IMR-90 (cell line): Measurements from ENCODE around the gene LHX5. TPM values are rescaled to one million over a fixed set of nuclear protein-coding genes. Genes with fewer than 3 reads are reported as not detected.

Source experiments
- ATAC-seq: fragments of 200-7000 bp; cut with Tn5 transposase; 2 replicates; pipeline ENCODE4 v1.9.1; 2020; ENCODE audit warnings: low read depth, mild to moderate bottlenecking, moderate library complexity
- BruUV-seq: library from RNA; stranded (reverse); fragments of 400-500 nt; replicated peaks from 2 replicates; lab custom pipeline; 2021; lab: Mats Ljungman, UMichigan
- CTCF ChIA-PET: fragments of 300-600 bp; formaldehyde crosslinking; extraction: SDS; loops from one replicate; lab custom pipeline; 2021; ENCODE audit warnings: antibody characterized with exemption; lab: Yijun Ruan, JAX
- POLR2A ChIA-PET: fragments of 300-600 bp; sonication (Branson Sonifier 250); formaldehyde crosslinking; loops from one replicate; lab custom pipeline; 2022; ENCODE audit warnings: antibody characterized with exemption; ENCODE audit not compliant: unreplicated experiment; lab: Charles Lee
- DNase-seq: peaks from one replicate; pipeline ENCODE4 v3.0.0; 2013
- H2AFZ ChIP-seq: replicated peaks from 2 replicates; pipeline ENCODE3; 2013; ENCODE audit warnings: low read length, mild to moderate bottlenecking; ENCODE audit not compliant: poor library complexity
- H2AK5ac ChIP-seq: 2 replicates; pipeline ENCODE4 v1.6.1; 2013; ENCODE audit warnings: low read depth, low read length, inconsistent platforms
- H2AK9ac ChIP-seq: replicated peaks from 2 replicates; pipeline ENCODE3; 2013; ENCODE audit warnings: mild to moderate bottlenecking, low read depth, low read length, moderate library complexity; ENCODE audit not compliant: poor library complexity
- H2BK120ac ChIP-seq: 2 replicates; pipeline ENCODE4 v1.6.1; 2013; ENCODE audit warnings: low read depth, low read length, inconsistent platforms
- H2BK15ac ChIP-seq: 3 replicates; pipeline ENCODE4 v1.6.1; 2013; ENCODE audit warnings: low read depth, low read length, inconsistent platforms
- H2BK20ac ChIP-seq: 2 replicates; pipeline ENCODE4 v1.6.1; 2013; ENCODE audit warnings: low read depth, mild to moderate bottlenecking, inconsistent platforms, low read length, moderate library complexity
- H2BK5ac ChIP-seq: 2 replicates; pipeline ENCODE4 v1.6.1; 2013; ENCODE audit warnings: mild to moderate bottlenecking, low read depth, low read length, inconsistent platforms; ENCODE audit not compliant: poor library complexity, severe bottlenecking
- H3K14ac ChIP-seq: replicated peaks from 2 replicates; pipeline ENCODE4 v1.6.1; 2013; ENCODE audit warnings: low read depth, low read length, inconsistent platforms
- H3K18ac ChIP-seq: 2 replicates; pipeline ENCODE4 v1.6.1; 2013; ENCODE audit warnings: low read depth, low read length, control low read depth
- H3K23ac ChIP-seq: 2 replicates; pipeline ENCODE4 v1.6.1; 2013; ENCODE audit warnings: low read depth, low read length, inconsistent platforms
- H3K27ac ChIP-seq: 2 replicates; pipeline ENCODE4 v1.5.1; 2013; ENCODE audit warnings: mild to moderate bottlenecking, control low read depth, low read length; ENCODE audit not compliant: insufficient read depth
- H3K27me3 ChIP-seq: 2 replicates; pipeline ENCODE4 v1.6.1; 2013; ENCODE audit warnings: low read length; ENCODE audit not compliant: control insufficient read depth, insufficient read depth
- H3K36me3 ChIP-seq: 2 replicates; pipeline ENCODE4 v1.6.1; 2013; ENCODE audit warnings: low read length, mixed read lengths; ENCODE audit not compliant: control insufficient read depth, insufficient read depth
- H3K4ac ChIP-seq: 2 replicates; pipeline ENCODE4 v1.6.1; 2013; ENCODE audit warnings: low read depth, low read length, inconsistent platforms
- H3K4me1 ChIP-seq: 2 replicates; pipeline ENCODE4 v1.6.1; 2013; ENCODE audit warnings: low read length, mixed read lengths; ENCODE audit not compliant: control insufficient read depth, insufficient read depth
- H3K4me2 ChIP-seq: 2 replicates; pipeline ENCODE4 v1.6.1; 2013; ENCODE audit warnings: low read depth, mild to moderate bottlenecking, control low read depth, low read length, moderate library complexity
- H3K4me3 ChIP-seq: 2 replicates; pipeline ENCODE4 v1.5.1; 2013; ENCODE audit warnings: low read depth, mild to moderate bottlenecking, control low read depth, low read length, moderate library complexity; ENCODE audit not compliant: insufficient read depth
- H3K56ac ChIP-seq: 2 replicates; pipeline ENCODE4 v1.6.1; 2013; ENCODE audit warnings: low read length, inconsistent platforms; ENCODE audit not compliant: insufficient read depth; ENCODE audit errors: extremely low read depth
- H3K79me1 ChIP-seq, 2 experiments: 2 replicates each; pipeline ENCODE4 v1.6.1; 2013; ENCODE audit warnings: low read length in 2 of 2, inconsistent platforms in 1 of 2, low read depth in 1 of 2
- H3K9ac ChIP-seq: 2 replicates; pipeline ENCODE4 v1.6.1; 2013; ENCODE audit warnings: low read depth, low read length, control low read depth
- H3K9me1 ChIP-seq: 2 replicates; pipeline ENCODE4 v1.6.1; 2013; ENCODE audit warnings: low read length, inconsistent platforms; ENCODE audit not compliant: insufficient read depth
- H3K9me3 ChIP-seq: 2 replicates; pipeline ENCODE4 v1.6.1; 2013; ENCODE audit warnings: low read length; ENCODE audit not compliant: control insufficient read depth, insufficient read depth
- H4K20me1 ChIP-seq: 2 replicates; pipeline ENCODE4 v1.6.1; 2013; ENCODE audit warnings: low read length, inconsistent platforms; ENCODE audit not compliant: insufficient read depth
- H4K5ac ChIP-seq: 2 replicates; pipeline ENCODE4 v1.6.1; 2013; ENCODE audit warnings: mild to moderate bottlenecking, low read depth, low read length, control low read depth
- H4K8ac ChIP-seq, 2 experiments: 2 replicates each; pipeline ENCODE4 v1.6.1; 2013; ENCODE audit warnings: low read depth in 2 of 2, low read length in 2 of 2, control low read depth in 1 of 2, inconsistent platforms in 1 of 2
- H4K91ac ChIP-seq: 2 replicates; pipeline ENCODE4 v1.6.1; 2013; ENCODE audit warnings: low read depth, low read length, inconsistent platforms; ENCODE audit not compliant: insufficient read depth
- BHLHE40 ChIP-seq: fragments of 150-350 bp; IDR thresholded peaks from 2 replicates; pipeline ENCODE4 v1.6.1; 2016; ENCODE audit warnings: mild to moderate bottlenecking, low read depth, low read length
- CEBPB ChIP-seq: IDR thresholded peaks from 2 replicates; pipeline ENCODE4 v1.6.1; 2012; ENCODE audit warnings: low read depth, low read length, improper control_type of control experiment
- CHD1 ChIP-seq: IDR thresholded peaks from 2 replicates; pipeline ENCODE4 v1.6.1; 2012; ENCODE audit warnings: low read depth, low read length, improper control_type of control experiment
- CTCF ChIP-seq: conservative IDR thresholded peaks from 2 replicates; pipeline ENCODE4 v1.5.1; 2012; ENCODE audit warnings: mild to moderate bottlenecking, low read depth, low read length, improper control_type of control experiment
- FOS ChIP-seq: fragments of 150-350 bp; IDR thresholded peaks from 2 replicates; pipeline ENCODE4 v1.6.1; 2016; ENCODE audit warnings: low read depth, low read length
- MXI1 ChIP-seq: IDR thresholded peaks from 2 replicates; pipeline ENCODE4 v1.6.1; 2012; ENCODE audit warnings: low read depth, mild to moderate bottlenecking, low read length, moderate library complexity, borderline replicate concordance
- NFE2L2 ChIP-seq: fragments of 150-350 bp; IDR thresholded peaks from 2 replicates; pipeline ENCODE4 v1.6.1; 2016; ENCODE audit warnings: low read depth, mild to moderate bottlenecking, low read length
- POLR2A ChIP-seq: IDR thresholded peaks from 2 replicates; pipeline ENCODE4 v1.6.1; 2012; ENCODE audit warnings: mild to moderate bottlenecking, low read depth, low read length
- RAD21 ChIP-seq: IDR thresholded peaks from 2 replicates; pipeline ENCODE4 v1.6.1; 2012; ENCODE audit warnings: low read length, improper control_type of control experiment
- RCOR1 ChIP-seq: IDR thresholded peaks from 2 replicates; pipeline ENCODE4 v1.6.1; 2012; ENCODE audit warnings: mild to moderate bottlenecking, low read length, improper control_type of control experiment; ENCODE audit not compliant: insufficient replicate concordance
- RFX5 ChIP-seq: IDR thresholded peaks from 2 replicates; pipeline ENCODE4 v1.8.0; 2012; ENCODE audit warnings: low read depth, mild to moderate bottlenecking, low read length, moderate library complexity
- SMC3 ChIP-seq: fragments of 150-350 bp; IDR thresholded peaks from 2 replicates; pipeline ENCODE4 v1.6.1; 2016; ENCODE audit warnings: low read depth, mild to moderate bottlenecking, antibody characterized with exemption, low read length, moderate library complexity
- WGBS, 2 experiments: methylation state at CpG; one replicate each; pipeline versions ENCODE4 v1.1.5 to v1.1.7; 2013; ENCODE audit warnings: missing lambda C conversion rate in 2 of 2; ENCODE audit not compliant: insufficient read length in 1 of 2; ENCODE audit errors: extremely low coverage in 2 of 2; 5-methylcytosine and 5-hydroxymethylcytosine counted together
- dilution Hi-C: fragments of 300-500 bp; cut with HindIII; formaldehyde crosslinking; loops from one replicate; pipeline ENCODE4 v1.14.3; 2018; ENCODE audit warnings: low sequenced_read_pairs; ENCODE audit not compliant: unreplicated experiment
- in situ Hi-C: fragments of 300-500 bp; cut with MboI; formaldehyde crosslinking; loops from 3 replicates; pipeline ENCODE4 v1.14.3; 2019; ENCODE audit warnings: low sequenced_read_pairs, inconsistent platforms, mixed read lengths
- intact Hi-C: fragments of 100-400 bp; cut with micrococcal nuclease; formaldehyde crosslinking; loops from 2 replicates; pipeline ENCODE4 v1.10.0; 2022
- polyA plus RNA-seq, 3 experiments: library from polyadenylated mRNA; depleted of rRNA; stranded (reverse); fragments of >200 nt; gene quantifications; 2 replicates each; pipeline ENCODE4 v1.2.3, GENCODE V29; 2012; ENCODE audit warnings: low replicate concordance in 1 of 3
- total RNA-seq: library from RNA; depleted of rRNA; stranded (reverse); fragments of >200 nt; gene quantifications from 2 replicates; pipeline ENCODE4 v1.2.3, GENCODE V29; 2012
- TF ChIP-seq, protein P1 (sequence below): fragments of 150-350 bp; IDR thresholded peaks from 2 replicates; pipeline ENCODE4 v1.6.1; 2016; ENCODE audit warnings: low read depth, mild to moderate bottlenecking, low read length, moderate library complexity, borderline replicate concordance
- TF ChIP-seq, protein P2 (sequence below): fragments of 150-350 bp; IDR thresholded peaks from 2 replicates; pipeline ENCODE4 v1.6.1; 2017; ENCODE audit warnings: mild to moderate bottlenecking, antibody characterized with exemption, low read length, low read depth

The LHX5 gene
- total and polyA plus RNA-seq, 2 of the 4 experiments (the other 2 are of a cell fraction), result not detected

GRCh38 chr12:113439301-113439597 is 32.4 kb downstream of the LHX5 start:
- in situ Hi-C loops (no loop called here), intact Hi-C loops (loop anchor here (1.0 kb wide), 1 partner anchor 473 kb away; no protein-coding TSS in a partner anchor), dilution Hi-C loops (no loop called here)
- Histone ChIP-seq H3K27ac (no peak overlapping the region), H3K4me2 (no peak overlapping the region), H2BK15ac (no peak overlapping the region), H3K27me3 (peaks cover 11% of the 10 kb centered on the region), H3K18ac (no peak overlapping the region), H3K23ac (no peak overlapping the region), H3K79me1 (no peaks in the 10 kb centered on the region), H3K56ac (no peak overlapping the region), H3K9ac (no peak overlapping the region), H3K4me3 (no peak overlapping the region), H3K9me3 (no peaks in the 10 kb centered on the region), H3K9me1 (no peaks in the 10 kb centered on the region), H4K91ac (no peak overlapping the region), H3K36me3 (no peaks in the 10 kb centered on the region), H3K4ac (no peak overlapping the region), H4K8ac (no peak overlapping the region), H2AFZ (no peak overlapping the region), H3K14ac (no peak overlapping the region), H2BK20ac (no peak overlapping the region), H3K4me1 (no peaks in the 10 kb centered on the region), H4K5ac (no peak overlapping the region), H4K20me1 (no peaks in the 10 kb centered on the region), H2AK5ac (no peak overlapping the region), H2BK5ac (no peak overlapping the region), H2BK120ac (no peak overlapping the region), H2AK9ac (no peak overlapping the region)
- POLR2A ChIA-PET, result no interaction called here
- ATAC-seq (no peak), DNase-seq (no peak)
- no CpG with 5 or more reads among the region's 4 CpGs for WGBS, 2 experiments
- BruUV-seq, result no TSS peak
- CTCF ChIA-PET, result no interaction called here
- TF ChIP-seq POLR2A, result no peak
- no peak for TF ChIP-seq NFE2L2
- TF ChIP-seq SMC3, result no peak
- TF ChIP-seq RFX5, result no peak
- TF ChIP-seq CHD1, result no peak
- TF ChIP-seq, protein P1, sequence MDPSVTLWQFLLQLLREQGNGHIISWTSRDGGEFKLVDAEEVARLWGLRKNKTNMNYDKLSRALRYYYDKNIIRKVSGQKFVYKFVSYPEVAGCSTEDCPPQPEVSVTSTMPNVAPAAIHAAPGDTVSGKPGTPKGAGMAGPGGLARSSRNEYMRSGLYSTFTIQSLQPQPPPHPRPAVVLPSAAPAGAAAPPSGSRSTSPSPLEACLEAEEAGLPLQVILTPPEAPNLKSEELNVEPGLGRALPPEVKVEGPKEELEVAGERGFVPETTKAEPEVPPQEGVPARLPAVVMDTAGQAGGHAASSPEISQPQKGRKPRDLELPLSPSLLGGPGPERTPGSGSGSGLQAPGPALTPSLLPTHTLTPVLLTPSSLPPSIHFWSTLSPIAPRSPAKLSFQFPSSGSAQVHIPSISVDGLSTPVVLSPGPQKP, result no peak
- TF ChIP-seq CEBPB, result no peak
- no peak for TF ChIP-seq RCOR1
- TF ChIP-seq, protein P2, sequence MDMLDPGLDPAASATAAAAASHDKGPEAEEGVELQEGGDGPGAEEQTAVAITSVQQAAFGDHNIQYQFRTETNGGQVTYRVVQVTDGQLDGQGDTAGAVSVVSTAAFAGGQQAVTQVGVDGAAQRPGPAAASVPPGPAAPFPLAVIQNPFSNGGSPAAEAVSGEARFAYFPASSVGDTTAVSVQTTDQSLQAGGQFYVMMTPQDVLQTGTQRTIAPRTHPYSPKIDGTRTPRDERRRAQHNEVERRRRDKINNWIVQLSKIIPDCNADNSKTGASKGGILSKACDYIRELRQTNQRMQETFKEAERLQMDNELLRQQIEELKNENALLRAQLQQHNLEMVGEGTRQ, result no peak
- TF ChIP-seq BHLHE40, result no peak
- TF ChIP-seq RAD21, result no peak
- TF ChIP-seq CTCF, result no peak
- TF ChIP-seq MXI1, result no peak
- TF ChIP-seq FOS, result no peak
